Islet of Langerhans (tissue), 1 donor: ENCODE data around the gene TTC23.

Experiments
- FAIRE-seq: peaks from one replicate; lab custom pipeline; 2011; peaks lifted over from hg19 to GRCh38; lab: Jason Lieb, UNC

TTC23 gene

DNA sequence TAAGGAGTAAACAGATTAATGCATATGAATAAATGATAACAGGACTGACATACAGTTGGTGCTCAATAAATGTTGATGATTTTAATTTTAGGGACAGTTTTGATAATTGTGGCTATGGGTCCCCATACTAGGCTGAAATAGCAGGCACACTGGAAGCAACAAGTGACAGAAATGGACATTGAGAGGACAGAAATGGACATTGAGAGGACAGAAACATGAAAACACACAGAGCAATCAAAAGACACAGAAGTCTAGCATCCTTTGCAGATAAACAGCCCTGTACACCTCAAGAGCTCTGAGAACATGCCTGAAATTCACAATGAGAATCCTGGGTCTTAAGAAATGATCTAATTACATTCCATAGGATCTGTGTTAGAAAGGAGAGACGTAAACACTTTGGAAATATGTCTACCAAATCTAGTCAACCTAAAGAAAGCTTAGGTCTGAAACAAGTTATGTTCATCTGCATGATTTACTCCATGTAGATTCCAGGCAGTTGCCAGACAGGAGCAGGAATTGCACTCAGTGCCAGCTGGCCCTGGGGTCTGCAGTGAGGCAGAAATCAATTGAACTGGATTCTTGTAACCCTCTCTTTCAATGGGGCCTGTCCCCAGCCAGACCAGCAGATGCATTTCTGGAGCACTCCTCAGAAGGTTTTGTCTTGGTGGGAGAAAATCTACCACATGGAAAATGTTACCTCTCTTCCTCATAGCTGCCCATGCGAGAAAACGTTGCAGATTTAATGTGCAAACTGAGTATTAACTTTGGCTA is 84.2 kb downstream of the TTC23 start:
- no peak for FAIRE-seq

DNA sequence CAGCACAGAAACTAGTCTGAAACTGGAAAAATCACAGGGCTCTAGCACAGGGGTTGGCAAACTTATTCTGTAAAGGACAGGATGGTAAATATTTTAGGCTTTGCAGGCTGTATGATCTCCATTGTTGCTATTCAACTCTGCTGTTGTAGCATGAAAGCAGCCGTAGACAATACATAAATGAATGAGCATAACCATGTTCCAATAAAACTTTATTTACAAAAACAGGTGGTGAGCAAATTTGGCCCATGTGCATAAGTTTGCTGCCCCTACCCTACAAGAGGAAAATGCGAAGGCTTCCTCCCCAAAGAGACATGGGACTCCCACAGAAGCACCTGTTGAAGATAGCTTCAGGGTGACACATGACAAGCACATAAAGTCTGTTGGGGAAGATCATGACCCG is 85.3 kb downstream of the TTC23 start:
- FAIRE-seq, result no peak

DNA sequence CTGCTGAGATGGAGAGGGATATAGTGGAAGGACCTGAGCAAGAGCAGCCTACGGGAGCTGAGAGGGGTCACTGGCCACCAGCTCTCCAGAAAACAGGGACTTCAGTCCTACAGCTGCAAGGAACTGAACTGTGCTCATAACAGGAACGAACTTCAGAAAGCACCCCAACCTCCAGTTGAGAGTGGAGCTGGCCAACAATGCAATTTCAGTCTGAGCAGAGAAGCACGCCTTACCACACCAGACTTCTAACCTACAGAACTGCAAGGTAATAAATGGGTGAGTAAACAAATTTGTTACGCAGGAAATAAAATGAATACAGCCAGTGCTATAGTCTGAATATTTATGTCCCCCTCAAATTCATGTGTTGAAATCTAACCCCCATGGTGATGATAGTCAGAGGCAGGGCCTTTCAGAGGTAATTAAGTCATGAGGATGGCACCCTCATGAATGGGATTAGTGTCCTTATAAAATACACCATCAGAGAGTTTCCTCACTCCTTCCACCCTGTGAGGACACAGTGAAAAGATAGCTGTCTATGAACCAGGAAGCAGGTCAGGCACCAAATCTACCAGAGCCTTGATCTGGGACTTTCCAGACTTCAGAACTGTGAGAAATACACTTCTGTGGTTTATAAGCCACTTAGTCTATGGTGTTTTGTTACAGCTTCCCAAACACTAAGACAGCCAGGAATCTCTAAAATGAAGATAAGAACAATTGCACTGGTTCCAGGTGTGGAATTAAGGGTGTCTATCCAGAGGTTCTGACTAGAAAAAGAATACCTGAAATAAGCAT is 85.9 kb downstream of the TTC23 start:
- FAIRE-seq, result no peak

DNA sequence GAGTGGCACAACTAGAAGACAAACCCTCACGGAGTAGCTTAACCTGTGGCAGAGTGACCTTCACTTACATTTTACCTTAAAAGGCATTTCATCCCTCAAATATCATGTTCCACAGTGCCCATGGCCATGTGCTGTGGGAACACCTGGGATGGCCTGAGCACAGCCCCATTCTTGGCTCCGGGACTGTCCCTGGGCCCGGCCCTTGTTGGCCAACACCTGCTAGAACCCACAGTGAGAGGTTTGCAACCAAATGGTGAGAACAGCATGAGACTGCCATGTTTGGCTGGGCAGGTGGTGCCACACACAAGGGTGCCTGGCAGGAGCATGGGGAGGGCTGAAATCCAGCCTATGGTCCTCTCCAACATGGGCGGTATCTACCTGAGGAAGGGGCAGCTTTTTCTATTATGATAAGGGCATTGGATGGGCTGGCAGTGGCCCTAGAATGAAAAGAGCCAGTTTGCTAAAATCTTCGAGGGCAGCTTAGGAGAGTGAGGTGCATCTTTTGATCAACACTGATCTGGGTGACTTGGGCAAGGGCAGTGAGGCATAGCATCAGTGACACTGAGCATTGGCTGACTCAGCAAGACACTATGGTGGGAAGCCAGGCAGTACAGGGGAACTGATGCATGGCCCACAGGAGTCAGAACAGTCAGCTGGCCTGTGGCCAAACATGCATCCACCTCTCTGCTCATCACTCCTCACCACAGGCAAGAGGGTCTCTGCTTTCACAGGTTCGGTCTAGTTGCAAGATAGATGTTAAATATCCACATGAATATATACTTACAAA is 90.6 kb downstream of the TTC23 start:
- no peak for FAIRE-seq

DNA sequence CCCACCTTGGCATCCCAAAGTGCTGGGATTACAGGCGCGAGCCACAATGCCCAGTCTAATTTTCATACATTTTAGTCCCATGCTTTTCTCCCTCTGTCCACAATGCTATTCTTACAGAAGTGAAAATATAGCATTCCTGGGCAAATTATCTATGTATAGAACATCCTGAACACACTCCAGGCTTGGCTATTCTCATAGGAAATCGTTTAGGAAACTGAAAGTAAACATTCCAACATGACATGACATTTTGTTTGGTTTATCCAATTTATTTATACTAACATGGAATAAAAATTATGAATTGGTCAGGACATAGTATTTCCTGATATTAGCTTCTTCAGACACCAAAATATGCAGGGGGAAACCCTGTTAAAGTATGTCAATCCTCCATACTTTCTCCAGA is 91.9 kb downstream of the TTC23 start:
- no peak for FAIRE-seq

DNA sequence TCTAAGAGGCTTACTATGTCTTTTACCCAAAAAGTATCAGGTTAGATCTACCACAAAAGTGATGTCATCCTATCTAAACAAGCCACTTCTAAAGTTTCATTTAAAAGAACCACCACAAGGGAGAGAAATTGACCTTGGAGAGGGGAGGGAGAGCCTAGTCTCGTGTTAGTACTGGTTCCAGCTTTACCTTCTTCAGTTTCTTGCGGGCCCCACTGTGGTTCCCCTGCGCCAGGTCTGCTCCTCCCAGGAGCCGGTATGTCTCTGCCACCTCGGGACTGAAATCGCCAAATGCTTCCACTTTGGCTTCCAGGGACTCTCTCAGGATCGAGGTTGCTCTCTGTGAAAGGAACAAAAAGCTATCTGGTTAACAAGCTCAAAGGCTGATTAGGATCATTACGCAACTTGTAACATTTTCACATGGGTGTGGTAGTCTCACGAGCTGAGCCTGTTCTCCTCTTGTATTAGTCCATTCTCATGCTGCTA is 93.4 kb downstream of the TTC23 start:
- FAIRE-seq, result no peak

DNA sequence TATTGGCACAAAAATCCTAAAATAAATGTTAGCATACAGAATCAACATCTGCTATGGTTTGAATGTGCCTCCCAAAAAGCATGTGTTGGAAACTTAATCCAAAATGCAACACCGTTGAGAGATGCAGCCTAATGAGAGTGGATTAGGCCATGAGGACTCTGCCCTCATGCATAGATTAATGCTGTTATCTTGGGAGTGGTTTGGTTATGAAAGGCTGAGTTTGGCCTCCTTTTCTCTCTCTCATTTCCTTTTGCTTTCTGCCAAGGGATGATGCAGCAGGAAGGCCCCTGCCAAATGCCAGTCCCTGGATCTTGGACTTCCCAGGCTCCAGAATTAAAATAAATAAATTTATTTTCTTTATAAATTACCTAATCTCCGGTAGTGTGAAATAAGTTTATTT is 95.1 kb downstream of the TTC23 start:
- no peak for FAIRE-seq

DNA sequence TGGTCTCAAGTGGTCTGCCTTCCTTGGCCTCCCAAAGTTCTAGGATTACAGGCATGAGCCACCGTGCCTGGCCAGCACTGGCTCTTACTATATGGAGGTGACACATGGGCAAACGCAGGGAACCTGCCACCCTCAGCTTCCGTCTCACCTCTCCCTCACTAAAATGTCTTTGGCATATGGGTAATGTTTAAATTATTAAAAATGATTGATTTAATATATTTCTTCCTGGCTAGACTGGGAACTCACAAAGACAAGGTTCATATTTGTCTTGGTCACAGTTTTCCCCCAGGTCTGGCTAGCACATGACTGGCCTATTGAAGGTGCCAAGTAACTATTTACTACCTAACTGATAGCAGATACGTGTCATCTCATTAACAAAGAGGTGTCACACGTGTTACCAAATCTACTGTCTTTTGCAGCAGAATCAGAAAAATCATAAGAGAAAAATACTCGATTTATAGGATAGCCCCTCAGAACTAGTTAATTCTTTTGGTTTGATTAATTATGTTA is 96.3 kb downstream of the TTC23 start:
- FAIRE-seq, result no peak

DNA sequence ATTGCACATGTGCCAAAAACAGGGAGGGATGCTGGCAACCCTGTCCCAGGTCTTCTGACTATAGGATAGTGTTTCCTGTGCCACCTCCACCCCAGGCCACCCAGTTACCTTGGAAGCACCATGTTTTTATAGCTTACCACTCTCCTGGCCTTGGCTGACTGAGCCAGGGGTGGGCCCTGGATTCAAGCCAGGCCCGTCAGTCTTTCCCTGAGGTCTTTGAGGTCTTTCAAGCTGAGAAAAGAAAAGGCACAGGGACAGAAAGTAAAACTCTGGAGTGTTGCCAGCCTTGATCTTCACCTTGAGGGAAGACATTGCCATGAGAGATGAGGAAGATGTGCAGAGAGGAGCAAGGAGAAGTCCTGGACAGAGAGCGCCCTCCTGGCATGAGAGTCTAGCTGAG is 98.2 kb downstream of the TTC23 start:
- no peak for FAIRE-seq

DNA sequence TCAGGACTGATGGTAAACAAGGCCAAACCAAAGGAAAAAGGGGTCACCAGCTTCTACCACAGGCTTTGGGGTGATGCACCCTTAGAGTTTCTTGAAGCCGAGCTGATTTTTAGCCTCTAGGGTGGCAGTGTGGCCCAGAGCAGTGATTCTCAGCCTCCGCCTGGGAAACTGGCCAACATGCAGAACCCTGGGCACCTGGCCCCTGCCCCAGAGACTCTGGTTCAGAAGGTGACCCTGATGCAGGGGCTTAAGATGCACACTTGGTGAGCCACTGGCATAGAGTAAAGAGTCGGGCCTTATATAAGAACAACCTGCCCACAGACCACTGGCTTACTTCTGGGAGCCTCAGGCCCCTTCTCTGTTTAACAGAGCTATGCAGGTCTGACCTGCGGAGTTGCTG is 100.0 kb downstream of the TTC23 start:
- no peak for FAIRE-seq

DNA sequence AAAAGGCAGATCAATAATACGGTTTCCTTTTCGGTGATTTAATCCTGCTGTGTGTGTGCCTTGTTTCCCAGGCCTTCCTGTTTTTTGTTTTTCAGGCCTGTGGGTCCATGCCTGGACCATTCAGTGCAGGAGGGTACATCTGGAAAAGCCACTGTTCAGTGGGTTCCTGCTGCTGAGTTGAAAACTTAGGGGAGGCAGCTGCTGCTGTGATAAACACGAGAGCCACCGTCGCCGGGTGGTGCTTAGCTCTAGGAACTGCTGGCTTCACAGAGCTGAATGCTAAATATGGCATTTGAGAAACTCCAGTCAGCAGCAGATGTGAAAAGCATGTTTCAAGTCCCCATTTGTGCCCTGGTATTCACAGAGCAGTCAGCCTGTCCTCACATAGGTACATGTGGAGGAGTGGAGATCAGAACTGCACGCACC is 100.5 kb downstream of the TTC23 start:
- no peak for FAIRE-seq

DNA sequence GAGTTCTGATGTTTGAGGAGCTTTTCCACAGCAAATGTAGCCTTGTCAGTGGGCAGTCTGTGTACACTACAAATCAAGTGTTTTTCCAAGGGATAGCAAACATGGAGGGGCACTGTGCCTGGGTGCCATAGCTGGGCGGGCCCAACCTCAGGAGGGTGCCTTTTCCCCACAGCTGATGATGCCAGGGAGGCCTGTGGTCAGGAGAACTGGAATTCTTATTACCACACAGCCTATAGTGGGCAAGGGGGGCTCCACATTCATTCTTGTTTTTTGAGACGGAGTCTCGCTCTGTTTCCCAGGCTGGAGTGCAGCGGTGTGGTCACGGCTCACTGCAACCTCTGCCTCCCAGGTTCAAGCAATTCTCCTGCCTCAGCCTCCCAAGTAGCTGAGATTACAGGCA is 102.7 kb downstream of the TTC23 start:
- no peak for FAIRE-seq

DNA sequence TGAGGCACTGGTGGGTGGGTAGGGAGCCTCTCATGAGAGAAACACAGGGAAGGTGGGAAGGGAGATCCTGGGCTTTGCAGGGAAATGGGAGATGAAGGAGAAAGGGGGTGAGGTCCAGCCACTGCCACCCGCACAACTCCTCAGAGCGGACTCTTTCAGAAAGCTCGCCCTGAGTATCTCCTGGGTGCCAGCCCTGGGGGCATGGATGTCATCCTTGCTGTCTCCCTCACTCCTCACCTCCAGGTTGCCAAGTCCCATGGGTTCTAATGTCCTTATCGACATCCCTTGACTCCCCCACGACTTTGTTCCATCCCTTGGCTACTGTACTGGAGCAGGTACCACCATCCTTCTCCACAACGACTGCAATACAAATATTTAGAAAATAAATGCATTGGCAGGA is 103.6 kb downstream of the TTC23 start:
- FAIRE-seq, result no peak

DNA sequence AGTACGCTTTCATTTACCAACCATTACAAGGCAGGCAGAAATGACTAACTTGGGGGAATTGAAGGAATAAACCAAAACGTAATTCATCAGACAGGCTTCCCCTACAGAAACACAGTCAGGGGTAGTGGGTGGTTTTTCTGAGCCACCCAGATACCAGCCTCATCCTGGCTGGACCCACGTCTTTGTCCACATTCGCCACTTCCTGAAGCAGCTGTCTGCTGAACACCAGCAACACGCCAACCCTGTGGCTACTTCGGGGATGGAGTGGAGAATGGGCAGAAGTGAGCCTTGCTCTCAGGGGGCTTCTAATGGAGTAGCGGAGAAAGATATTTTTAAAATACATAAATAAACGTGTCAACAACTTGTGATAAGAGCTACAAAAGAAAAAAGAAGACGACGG is 104.4 kb downstream of the TTC23 start:
- FAIRE-seq, result no peak

DNA sequence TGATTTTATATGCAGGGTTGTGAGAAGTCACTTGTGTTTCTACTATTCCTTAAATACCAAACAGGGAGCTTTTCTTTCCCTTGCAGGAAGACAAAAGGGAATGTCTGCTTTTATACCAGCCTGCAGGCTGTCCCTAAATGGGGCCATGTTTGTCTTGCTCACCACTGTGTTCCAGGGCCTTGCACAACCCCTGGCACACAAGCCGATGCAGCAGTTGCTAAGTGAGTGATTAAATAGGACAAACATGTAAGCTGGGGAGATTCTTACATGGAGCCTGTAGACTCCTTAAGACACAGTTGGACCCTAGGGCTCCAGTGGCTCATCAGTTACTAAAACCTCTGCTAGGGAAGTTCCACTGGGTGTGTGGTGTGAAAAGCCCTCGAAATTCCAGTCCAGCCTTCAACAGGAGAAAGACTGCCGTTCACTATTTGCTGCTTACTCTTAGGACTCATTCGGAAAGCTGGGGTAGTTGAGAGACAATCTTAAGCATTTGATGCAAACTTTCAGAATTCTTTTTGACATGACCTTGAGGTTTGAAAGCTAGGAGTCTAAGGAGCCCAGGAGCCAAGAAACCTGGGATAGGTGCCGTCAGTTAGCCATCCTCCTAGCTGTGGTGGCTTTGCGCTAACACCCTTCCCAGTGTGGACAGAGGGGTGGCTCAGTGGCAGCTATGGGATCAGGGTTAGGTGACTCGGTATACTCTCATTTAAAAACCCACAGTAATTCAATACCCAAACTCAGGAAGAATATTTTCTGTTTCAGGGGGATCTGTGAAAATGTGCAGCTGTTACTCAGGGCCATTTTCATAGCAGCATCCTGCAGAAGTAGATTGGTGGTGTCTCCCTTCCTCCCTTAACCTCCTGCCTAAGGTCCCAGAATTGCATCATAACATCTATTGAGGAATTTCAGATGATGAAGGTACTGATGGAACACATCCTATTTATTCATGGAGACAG is 105.4 kb downstream of the TTC23 start:
- FAIRE-seq, result no peak

DNA sequence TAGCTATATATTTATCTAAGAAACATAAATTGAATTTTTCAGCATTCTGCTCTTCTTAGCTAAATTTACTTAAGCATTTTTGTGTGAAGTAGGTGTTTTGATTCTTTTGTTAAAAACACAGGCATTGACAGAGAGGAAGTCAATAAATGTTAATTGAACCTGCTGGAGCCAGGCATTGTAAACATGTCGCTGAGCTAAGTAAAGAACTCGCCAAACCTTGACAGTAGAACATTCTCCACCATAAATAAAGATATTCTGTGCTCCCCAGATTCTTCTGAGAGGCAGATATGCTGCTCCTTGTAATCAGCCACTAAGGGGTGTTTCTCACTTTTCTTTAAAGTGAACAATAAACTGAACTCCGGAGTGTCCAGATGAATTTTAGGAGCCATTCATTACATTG is 106.1 kb downstream of the TTC23 start:
- no peak for FAIRE-seq

DNA sequence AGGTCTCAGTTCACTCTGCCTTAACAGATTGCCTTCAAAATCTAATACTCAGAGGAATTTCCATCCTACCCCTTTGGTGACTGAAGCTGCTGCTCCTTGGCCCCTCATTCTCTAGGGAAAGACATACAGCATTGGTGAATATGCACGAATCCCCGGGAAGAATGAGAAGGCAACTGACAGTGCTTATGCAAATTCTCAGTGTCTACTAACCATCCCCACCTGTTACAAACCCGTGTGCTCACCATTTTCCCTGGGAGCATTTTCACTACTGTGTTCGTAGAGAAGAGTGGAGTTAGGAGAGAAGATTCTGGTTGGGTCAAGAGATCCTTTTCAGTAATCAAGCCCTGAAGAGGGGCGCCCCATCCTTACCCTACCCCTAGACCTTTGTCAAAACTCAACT is 106.8 kb downstream of the TTC23 start:
- FAIRE-seq, result no peak

DNA sequence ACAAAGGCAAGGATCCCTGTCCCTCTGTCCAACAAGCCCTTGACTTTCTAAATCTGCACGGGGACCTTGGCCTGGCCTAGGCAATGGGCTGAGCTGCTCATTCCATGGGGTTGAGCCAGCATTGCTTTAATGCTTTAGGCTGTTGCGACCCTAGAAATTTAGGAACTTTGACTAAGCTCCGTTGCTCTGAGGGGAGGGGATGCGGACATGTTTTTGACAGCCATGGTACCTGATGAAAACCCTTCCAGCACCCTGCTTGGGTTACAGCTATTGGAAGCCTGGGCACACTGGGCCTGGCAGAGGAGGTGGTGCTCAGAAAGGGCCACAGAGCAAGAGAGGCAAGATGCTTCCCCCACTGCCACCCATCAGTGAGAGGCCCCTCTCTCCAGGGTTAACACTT is 107.4 kb downstream of the TTC23 start:
- no peak for FAIRE-seq

DNA sequence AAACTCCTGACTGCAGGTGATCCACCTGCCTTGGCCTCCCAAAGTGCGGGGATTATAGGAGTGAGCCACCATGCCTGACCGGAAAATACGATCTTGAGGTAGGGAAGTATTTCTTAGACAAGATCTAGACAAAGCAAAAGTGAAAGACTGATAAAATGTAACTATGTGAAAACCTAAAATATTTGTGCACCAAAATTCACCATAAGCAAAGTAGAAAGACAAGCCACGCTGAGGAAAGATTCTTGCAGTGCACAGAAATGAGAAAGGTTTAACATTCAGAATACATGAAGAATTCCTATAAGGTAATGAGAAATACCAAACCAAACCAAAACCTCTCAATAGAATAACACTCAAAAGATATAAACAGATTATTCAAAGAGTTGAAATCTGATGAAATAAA is 108.8 kb downstream of the TTC23 start:
- FAIRE-seq, result no peak

DNA sequence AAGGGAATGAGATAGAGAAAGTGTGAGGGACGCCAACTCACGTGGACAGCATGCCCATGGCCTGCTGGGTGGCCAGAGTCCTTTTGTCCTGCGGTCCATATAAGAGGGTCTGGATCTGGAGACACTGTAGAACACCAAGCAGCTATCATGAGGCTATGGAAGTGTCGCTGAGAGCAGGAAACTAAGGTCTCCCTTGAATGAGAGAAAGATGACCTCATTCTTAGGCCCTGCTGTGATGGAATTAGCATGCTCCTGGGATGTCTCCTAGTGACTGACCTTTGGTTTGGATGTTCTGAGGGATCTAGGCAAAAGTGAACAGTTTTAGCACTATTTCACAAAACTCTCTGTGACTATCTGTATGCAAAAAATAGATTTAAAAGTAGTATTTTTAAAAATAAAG is 110.1 kb downstream of the TTC23 start:
- no peak for FAIRE-seq

DNA sequence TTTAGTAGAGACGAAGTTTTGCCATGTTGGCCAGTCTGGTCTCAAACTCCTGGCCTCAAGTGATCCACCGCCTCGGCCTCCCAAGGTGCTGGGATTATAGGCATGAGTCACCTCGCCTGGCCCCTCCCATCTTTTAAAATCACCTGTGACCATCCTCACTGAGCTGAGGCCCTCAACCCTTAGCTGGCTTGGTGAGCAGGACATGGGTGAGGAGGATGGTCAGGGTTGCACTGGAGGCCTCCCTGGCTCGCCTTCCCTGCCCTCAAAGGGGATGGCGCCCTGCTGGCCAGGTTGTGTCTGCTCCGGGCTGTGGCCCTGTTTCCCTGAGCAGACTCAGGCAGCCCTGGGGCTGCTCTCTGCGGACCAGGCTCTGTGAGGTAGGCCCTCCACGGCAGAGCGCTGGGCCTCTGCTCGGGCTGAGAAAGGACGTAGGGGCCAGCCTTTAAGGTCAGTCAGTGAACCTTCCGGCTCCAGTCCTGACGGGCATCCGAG is 110.8 kb downstream of the TTC23 start:
- FAIRE-seq, result no peak
